PC-9 (cell line): ENCODE data around the gene SMIM27. TPM values are rescaled to one million over a fixed set of nuclear protein-coding genes. Genes with fewer than 3 reads are reported as not detected.
A peak's percentile ranks its signal among the peaks of the same experiment; 100 is the strongest.

Experiments
- BruUV-seq: library from RNA; stranded (reverse); fragments of 400-500 nt; replicated peaks from 2 replicates; lab custom pipeline; 2021; lab: Mats Ljungman, UMichigan
- CTCF ChIA-PET: fragments of 300-600 bp; sonication (Branson Sonifier 250); formaldehyde crosslinking; loops from one replicate; lab custom pipeline; 2022; ENCODE audit warnings: antibody characterized with exemption; lab: Charles Lee
- POLR2A ChIA-PET: fragments of 300-600 bp; sonication (Branson Sonifier 250); formaldehyde crosslinking; loops from one replicate; lab custom pipeline; 2022; ENCODE audit warnings: antibody characterized with exemption; ENCODE audit not compliant: unreplicated experiment; lab: Charles Lee
- DNase-seq, 2 experiments: peaks; one replicate each; pipeline versions ENCODE4 v3.0.0 to v3.0.0-alpha.2; 2015 to 2022; ENCODE audit warnings: mixed read lengths in 1 of 2
- H2AFZ ChIP-seq: fragments of 200-600 bp; sonication (generic); 2 replicates; pipeline ENCODE4 v1.8.1; 2017; ENCODE audit warnings: antibody characterized with exemption
- H3F3A ChIP-seq: fragments of 200-600 bp; sonication (generic); 2 replicates; pipeline ENCODE4 v1.8.1; 2017; ENCODE audit warnings: antibody characterized with exemption, mild to moderate bottlenecking, low read depth; ENCODE audit not compliant: insufficient read depth
- H3K27ac ChIP-seq: fragments of 200-600 bp; sonication (generic); 2 replicates; pipeline ENCODE4 v1.6.1; 2016; ENCODE audit warnings: mixed run types
- H3K27me3 ChIP-seq: fragments of 200-600 bp; sonication (generic); 2 replicates; pipeline ENCODE4 v1.6.1; 2016; ENCODE audit warnings: low read depth, mixed run types; ENCODE audit not compliant: insufficient read depth
- H3K36me3 ChIP-seq: fragments of 200-600 bp; sonication (generic); 2 replicates; pipeline ENCODE4 v1.6.1; 2016; ENCODE audit warnings: low read depth, mixed run types
- H3K4me1 ChIP-seq: fragments of 200-600 bp; sonication (generic); replicated peaks from 2 replicates; pipeline ENCODE4 v1.6.1; 2016; ENCODE audit warnings: mixed run types; ENCODE audit not compliant: insufficient read depth
- H3K4me2 ChIP-seq: fragments of 200-600 bp; sonication (generic); 2 replicates; pipeline ENCODE4 v1.6.1; 2017; ENCODE audit warnings: mixed run types
- H3K4me3 ChIP-seq: fragments of 200-600 bp; sonication (generic); 2 replicates; pipeline ENCODE4 v1.6.1; 2016; ENCODE audit warnings: mixed run types
- H3K79me2 ChIP-seq: fragments of 200-600 bp; sonication (generic); 2 replicates; pipeline ENCODE4 v1.6.1; 2017; ENCODE audit warnings: low read depth, mixed run types
- H3K9me2 ChIP-seq: fragments of 200-600 bp; sonication (generic); 2 replicates; pipeline ENCODE4 v1.8.1; 2017; ENCODE audit warnings: mild to moderate bottlenecking; ENCODE audit not compliant: insufficient read depth
- H3K9me3 ChIP-seq: fragments of 200-600 bp; sonication (generic); 2 replicates; pipeline ENCODE4 v1.8.1; 2016; ENCODE audit warnings: low read depth; ENCODE audit not compliant: insufficient read depth
- H4K20me1 ChIP-seq: fragments of 200-600 bp; sonication (generic); 2 replicates; pipeline ENCODE4 v1.8.1; 2017; ENCODE audit not compliant: insufficient read depth
- CTCF ChIP-seq: fragments of 200-600 bp; sonication (generic); conservative IDR thresholded peaks from 2 replicates; pipeline ENCODE4 v1.6.1; 2017; ENCODE audit warnings: mixed run types, antibody characterized with exemption, mild to moderate bottlenecking, moderate library complexity
- EZH2 ChIP-seq: fragments of 200-600 bp; sonication (generic); IDR thresholded peaks from 2 replicates; pipeline ENCODE4 v1.8.0; 2017; ENCODE audit warnings: antibody characterized with exemption, low read depth
- intact Hi-C: fragments of 100-400 bp; cut with micrococcal nuclease; formaldehyde crosslinking; loops from one replicate; pipeline ENCODE4 v1.10.0; 2022; ENCODE audit not compliant: unreplicated experiment
- total RNA-seq: library from RNA; stranded (reverse); gene quantifications from 2 replicates; pipeline ENCODE4 v1.2.3, GENCODE V29; 2021

SMIM27 gene
- total RNA-seq, 1 experiment from 2014 or later: 8.0 TPM

- Histone ChIP-seq H4K20me1 (no peaks in the 10 kb centered on the region), H3K9me3 (no peaks in the 10 kb centered on the region), H3K9me2 (no peaks in the 10 kb centered on the region), H2AFZ (peak overlapping the region; percentile 89), H3K79me2 (no peaks in the 10 kb centered on the region), H3K27ac (peak overlapping the region; percentile 68), H3K4me2 (peak overlapping the region; percentile 81), H3K36me3 (no peaks in the 10 kb centered on the region), H3K4me3 (peak overlapping the region; percentile 69), H3K27me3 (no peaks in the 10 kb centered on the region), H3K4me1 (peaks cover 11% of the 10 kb centered on the region), H3F3A (peaks cover 22% of the 10 kb centered on the region; the same call in 1 of the 2 replicates)
- ChIA-PET CTCF (interaction anchor here (0.7 to 2.1 kb wide), 3 partner anchors 95 to 146 kb away, joined by 3 to 16 read pairs (median 4); partner anchors contain the start of gene ACO1), POLR2A (interaction anchor here (0.5 to 0.7 kb wide), 2 partner anchors 26 to 87 kb away, joined by 4 to 5 read pairs; partner anchors contain the start of gene SMIM27)
- TF ChIP-seq EZH2: no peak
- no peak for TF ChIP-seq CTCF
- intact Hi-C loops: loop anchor here (1.0 to 2.0 kb wide), 4 partner anchors 48 to 146 kb away; partner anchors contain the start of genes ACO1 and NDUFB6
- no peak for DNase-seq
- BruUV-seq: no TSS peak
Measured at GRCh38 chr9:32525709-32526030, 26.5 kb upstream of the SMIM27 start.

DNA sequence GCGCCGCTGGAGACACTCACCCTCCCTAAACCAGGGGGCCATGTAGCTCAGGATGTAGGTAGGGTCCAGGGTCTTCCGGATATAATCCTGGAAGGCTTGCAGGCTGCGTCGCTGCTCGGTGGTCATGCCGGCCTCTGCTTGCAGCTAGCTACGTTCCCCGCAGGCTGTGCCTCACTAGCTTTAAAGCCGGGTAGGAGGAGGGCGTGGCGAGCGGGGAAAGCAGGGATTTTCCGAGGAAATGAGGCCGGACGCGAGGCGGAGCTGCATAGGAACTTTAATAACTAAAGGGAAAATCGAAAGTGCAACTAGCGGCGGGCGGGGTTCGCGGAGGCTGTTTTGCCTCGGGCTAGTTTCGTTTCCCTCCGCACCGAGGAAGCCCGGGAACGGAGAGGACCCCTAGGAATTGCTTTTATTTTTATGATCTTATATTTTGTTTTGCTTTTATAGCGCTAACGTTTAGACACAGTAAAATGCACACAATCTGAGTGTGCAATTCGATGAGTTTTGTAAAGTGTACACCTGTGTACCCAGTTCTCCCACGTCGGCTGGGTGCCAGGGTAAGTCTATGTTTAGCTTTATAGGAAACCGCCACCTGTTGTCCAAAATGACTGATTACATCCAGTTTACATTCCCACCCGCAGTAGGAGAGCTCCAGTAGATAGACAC lies 26.0 kb upstream of the SMIM27 start, which contains the start of gene RIGI:
Gene RIGI, minus strand, starts transcription at position 156 of the 666 bp plus-strand sequence. Its CDS starts 30 bp downstream, at position 126.
- intact Hi-C loops: loop anchor here (1.0 to 2.0 kb wide), 4 partner anchors 47 to 147 kb away; partner anchors contain the start of genes ACO1 and NDUFB6
- H3K79me2 ChIP-seq: no peaks in the 10 kb centered on the region

More for the DNA sequence above, 26.0 kb upstream of the SMIM27 start, which contains the start of gene RIGI:
- no peak for TF ChIP-seq EZH2
- peak; percentile 66 for TF ChIP-seq CTCF
- no peaks in the 10 kb centered on the region for H3K27me3 ChIP-seq
- H3K9me3 ChIP-seq: no peaks in the 10 kb centered on the region
- peak; percentile 83 for DNase-seq
- H3K27ac ChIP-seq: peak within 1 kb of the TSS; percentile 68
- no peaks in the 10 kb centered on the region for H3K9me2 ChIP-seq
- peak within 1 kb of the TSS; percentile 69 for H3K4me3 ChIP-seq
- H3K4me1 ChIP-seq: peaks cover 11% of the 10 kb centered on the region
- peaks cover 22% of the 10 kb centered on the region; the same call in 1 of the 2 replicates for H3F3A ChIP-seq
- no peaks in the 10 kb centered on the region for H3K36me3 ChIP-seq
- peak within 1 kb of the TSS; percentile 81 for H3K4me2 ChIP-seq
- ChIA-PET CTCF (interaction anchor here (0.6 to 2.1 kb wide), 11 partner anchors 18 to 678 kb away, joined by 3 to 16 read pairs (median 3); partner anchors contain the start of gene ACO1), POLR2A (interaction anchor here (0.5 to 0.7 kb wide), 6 partner anchors 26 to 131 kb away, joined by 3 to 6 read pairs (median 4); partner anchors contain the start of gene SMIM27)
- BruUV-seq: no TSS peak
- peak within 1 kb of the TSS; percentile 89 for H2AFZ ChIP-seq
- no peaks in the 10 kb centered on the region for H4K20me1 ChIP-seq
